Measurements from ENCODE around the gene MYOF.
"Not testable (repeated sequence)": the region's sequence is repeated elsewhere in the genome, so short reads cannot be mapped to it uniquely, and the experiment has no call there.

Gene MYOF

GRCh38 chr10:93420944-93421825 lies 60.9 kb downstream of the MYOF start:
- Histone ChIP-seq H3K36me3 (ENCODE audit: control insufficient read depth, insufficient read depth, low read length) (no peaks in the 10 kb centered on the region), H3K4me1 (ENCODE audit: control insufficient read depth, insufficient read depth, low read length) (peaks cover 26% of the 10 kb centered on the region)

GRCh38 chr10:93420091-93420490 lies 62.0 kb downstream of the MYOF start:
- no peak overlapping the region for H3K27ac ChIP-seq (ENCODE audit: low read depth, low read length)
- H3K4me1 ChIP-seq (ENCODE audit: control insufficient read depth, insufficient read depth, low read length), result peaks cover 26% of the 10 kb centered on the region
- H3K9ac ChIP-seq (ENCODE audit: low read length), result no peak overlapping the region
- no peaks in the 10 kb centered on the region for H3K36me3 ChIP-seq (ENCODE audit: control insufficient read depth, insufficient read depth, low read length)
- no peaks in the 10 kb centered on the region for H3K9me3 ChIP-seq (ENCODE audit: control insufficient read depth, insufficient read depth, low read depth, low read length)
- no peaks in the 10 kb centered on the region for H3K27me3 ChIP-seq (ENCODE audit: control insufficient read depth, insufficient read depth, low read length)
- no peak overlapping the region for H3K4me3 ChIP-seq (ENCODE audit: low read depth, low read length)

More at GRCh38 chr10:93420944-93421825, 60.9 kb downstream of the MYOF start:
- Histone ChIP-seq H3K27ac (ENCODE audit: low read depth, low read length) (no peak overlapping the region), H3K27me3 (ENCODE audit: control insufficient read depth, insufficient read depth, low read length) (no peaks in the 10 kb centered on the region), H3K9ac (ENCODE audit: low read length) (no peak overlapping the region), H3K4me3 (ENCODE audit: low read depth, low read length) (no peak overlapping the region), H3K9me3 (ENCODE audit: control insufficient read depth, insufficient read depth, low read depth, low read length) (no peaks in the 10 kb centered on the region)

- not testable (repeated sequence) for H3K9ac ChIP-seq (ENCODE audit: low read length); H3K9me3 ChIP-seq (ENCODE audit: control insufficient read depth, insufficient read depth, low read depth, low read length); H3K36me3 ChIP-seq (ENCODE audit: control insufficient read depth, insufficient read depth, low read length); H3K27me3 ChIP-seq (ENCODE audit: control insufficient read depth, insufficient read depth, low read length); H3K4me3 ChIP-seq (ENCODE audit: low read depth, low read length); H3K27ac ChIP-seq (ENCODE audit: low read depth, low read length)
- peaks cover 26% of the 10 kb centered on the region for H3K4me1 ChIP-seq (ENCODE audit: control insufficient read depth, insufficient read depth, low read length)
These were observed 63.1 kb downstream of the MYOF start for GRCh38 chr10:93419016-93419415.

GRCh38 chr10:93417921-93418320 lies 64.2 kb downstream of the MYOF start:
- Histone ChIP-seq H3K27ac (ENCODE audit: low read depth, low read length) (no peak overlapping the region), H3K27me3 (ENCODE audit: control insufficient read depth, insufficient read depth, low read length) (no peaks in the 10 kb centered on the region)

GRCh38 chr10:93417266-93417665 lies 64.9 kb downstream of the MYOF start:
- Histone ChIP-seq H3K27me3 (ENCODE audit: control insufficient read depth, insufficient read depth, low read length) (no peaks in the 10 kb centered on the region), H3K27ac (ENCODE audit: low read depth, low read length) (no peak overlapping the region), H3K4me1 (ENCODE audit: control insufficient read depth, insufficient read depth, low read length) (peaks cover 25% of the 10 kb centered on the region), H3K9ac (ENCODE audit: low read length) (no peak overlapping the region), H3K9me3 (ENCODE audit: control insufficient read depth, insufficient read depth, low read depth, low read length) (no peaks in the 10 kb centered on the region), H3K4me3 (ENCODE audit: low read depth, low read length) (no peak overlapping the region), H3K36me3 (ENCODE audit: control insufficient read depth, insufficient read depth, low read length) (no peaks in the 10 kb centered on the region)

More at GRCh38 chr10:93417921-93418320, 64.2 kb downstream of the MYOF start:
- H3K9ac ChIP-seq (ENCODE audit: low read length), result no peak overlapping the region
- H3K4me3 ChIP-seq (ENCODE audit: low read depth, low read length), result no peak overlapping the region
- H3K36me3 ChIP-seq (ENCODE audit: control insufficient read depth, insufficient read depth, low read length), result no peaks in the 10 kb centered on the region
- no peaks in the 10 kb centered on the region for H3K9me3 ChIP-seq (ENCODE audit: control insufficient read depth, insufficient read depth, low read depth, low read length)
- H3K4me1 ChIP-seq (ENCODE audit: control insufficient read depth, insufficient read depth, low read length), result peaks cover 26% of the 10 kb centered on the region

GRCh38 chr10:93416824-93417223 lies 65.3 kb downstream of the MYOF start:
- H3K4me1 ChIP-seq (ENCODE audit: control insufficient read depth, insufficient read depth, low read length), result peaks cover 20% of the 10 kb centered on the region
- H3K27ac ChIP-seq (ENCODE audit: low read depth, low read length), result no peak overlapping the region
- no peaks in the 10 kb centered on the region for H3K27me3 ChIP-seq (ENCODE audit: control insufficient read depth, insufficient read depth, low read length)
- no peaks in the 10 kb centered on the region for H3K36me3 ChIP-seq (ENCODE audit: control insufficient read depth, insufficient read depth, low read length)
- no peak overlapping the region for H3K9ac ChIP-seq (ENCODE audit: low read length)
- H3K4me3 ChIP-seq (ENCODE audit: low read depth, low read length), result no peak overlapping the region
- no peaks in the 10 kb centered on the region for H3K9me3 ChIP-seq (ENCODE audit: control insufficient read depth, insufficient read depth, low read depth, low read length)

GRCh38 chr10:93415693-93416092 lies 66.4 kb downstream of the MYOF start:
- no peaks in the 10 kb centered on the region for H3K36me3 ChIP-seq (ENCODE audit: control insufficient read depth, insufficient read depth, low read length)
- no peak overlapping the region for H3K27ac ChIP-seq (ENCODE audit: low read depth, low read length)
- H3K27me3 ChIP-seq (ENCODE audit: control insufficient read depth, insufficient read depth, low read length), result no peaks in the 10 kb centered on the region
- H3K9me3 ChIP-seq (ENCODE audit: control insufficient read depth, insufficient read depth, low read depth, low read length), result 0 out of 2 replicates have a peak, but pooled peaks cover 3% of the 10 kb centered on the region
- H3K4me3 ChIP-seq (ENCODE audit: low read depth, low read length), result no peak overlapping the region
- H3K9ac ChIP-seq (ENCODE audit: low read length), result no peak overlapping the region
- H3K4me1 ChIP-seq (ENCODE audit: control insufficient read depth, insufficient read depth, low read length), result peaks cover 10% of the 10 kb centered on the region

- H3K9me3 ChIP-seq (ENCODE audit: control insufficient read depth, insufficient read depth, low read depth, low read length), result 0 out of 2 replicates have a peak, but pooled peaks cover 3% of the 10 kb centered on the region
- no peak overlapping the region for H3K4me3 ChIP-seq (ENCODE audit: low read depth, low read length)
- H3K27ac ChIP-seq (ENCODE audit: low read depth, low read length), result no peak overlapping the region
- peaks cover under 1% of the 10 kb centered on the region; the same call in 1 of the 2 replicates for H3K4me1 ChIP-seq (ENCODE audit: control insufficient read depth, insufficient read depth, low read length)
- H3K27me3 ChIP-seq (ENCODE audit: control insufficient read depth, insufficient read depth, low read length), result no peaks in the 10 kb centered on the region
- no peaks in the 10 kb centered on the region for H3K36me3 ChIP-seq (ENCODE audit: control insufficient read depth, insufficient read depth, low read length)
- H3K9ac ChIP-seq (ENCODE audit: low read length), result no peak overlapping the region
These were observed 68.9 kb downstream of the MYOF start for GRCh38 chr10:93413252-93413689.

- Histone ChIP-seq H3K4me3 (ENCODE audit: low read depth, low read length) (no peak overlapping the region), H3K4me1 (ENCODE audit: control insufficient read depth, insufficient read depth, low read length) (no peaks in the 10 kb centered on the region), H3K9me3 (ENCODE audit: control insufficient read depth, insufficient read depth, low read depth, low read length) (0 out of 2 replicates have a peak, but pooled peaks cover 3% of the 10 kb centered on the region), H3K36me3 (ENCODE audit: control insufficient read depth, insufficient read depth, low read length) (no peaks in the 10 kb centered on the region), H3K27me3 (ENCODE audit: control insufficient read depth, insufficient read depth, low read length) (no peaks in the 10 kb centered on the region), H3K27ac (ENCODE audit: low read depth, low read length) (no peak overlapping the region), H3K9ac (ENCODE audit: low read length) (no peak overlapping the region)
These were observed 69.3 kb downstream of the MYOF start for GRCh38 chr10:93412801-93413200.

- Histone ChIP-seq H3K36me3 (ENCODE audit: control insufficient read depth, insufficient read depth, low read length) (no peaks in the 10 kb centered on the region), H3K9me3 (ENCODE audit: control insufficient read depth, insufficient read depth, low read depth, low read length) (0 out of 2 replicates have a peak, but pooled peaks cover 3% of the 10 kb centered on the region), H3K4me3 (ENCODE audit: low read depth, low read length) (no peak overlapping the region), H3K4me1 (ENCODE audit: control insufficient read depth, insufficient read depth, low read length) (peaks cover 9% of the 10 kb centered on the region), H3K27me3 (ENCODE audit: control insufficient read depth, insufficient read depth, low read length) (no peaks in the 10 kb centered on the region), H3K27ac (ENCODE audit: low read depth, low read length) (no peak overlapping the region), H3K9ac (ENCODE audit: low read length) (no peak overlapping the region)
These were observed 71.3 kb downstream of the MYOF start for GRCh38 chr10:93410697-93411348.

GRCh38 chr10:93408783-93409182 lies 73.4 kb downstream of the MYOF start:
- Histone ChIP-seq H3K9ac (ENCODE audit: low read length) (no peak overlapping the region), H3K27ac (ENCODE audit: low read depth, low read length) (no peak overlapping the region), H3K27me3 (ENCODE audit: control insufficient read depth, insufficient read depth, low read length) (no peaks in the 10 kb centered on the region)

More at GRCh38 chr10:93408783-93409182, 73.4 kb downstream of the MYOF start:
- Histone ChIP-seq H3K9me3 (ENCODE audit: control insufficient read depth, insufficient read depth, low read depth, low read length) (0 out of 2 replicates have a peak, but pooled peaks cover 3% of the 10 kb centered on the region), H3K4me3 (ENCODE audit: low read depth, low read length) (no peak overlapping the region), H3K36me3 (ENCODE audit: control insufficient read depth, insufficient read depth, low read length) (no peaks in the 10 kb centered on the region), H3K4me1 (ENCODE audit: control insufficient read depth, insufficient read depth, low read length) (peaks cover 11% of the 10 kb centered on the region)
